NCI-H128 (cell line): Measurements from ENCODE around the gene AMMECR1.
"Not testable (repeated sequence)": the region's sequence is repeated elsewhere in the genome, so short reads cannot be mapped to it uniquely, and the experiment has no call there.

Experiments used
- DNase-seq: peaks from one replicate; lab custom pipeline; 2025; ENCODE audit not compliant: unreplicated experiment; lab: John Stamatoyannopoulos, UW

Gene AMMECR1

DNA sequence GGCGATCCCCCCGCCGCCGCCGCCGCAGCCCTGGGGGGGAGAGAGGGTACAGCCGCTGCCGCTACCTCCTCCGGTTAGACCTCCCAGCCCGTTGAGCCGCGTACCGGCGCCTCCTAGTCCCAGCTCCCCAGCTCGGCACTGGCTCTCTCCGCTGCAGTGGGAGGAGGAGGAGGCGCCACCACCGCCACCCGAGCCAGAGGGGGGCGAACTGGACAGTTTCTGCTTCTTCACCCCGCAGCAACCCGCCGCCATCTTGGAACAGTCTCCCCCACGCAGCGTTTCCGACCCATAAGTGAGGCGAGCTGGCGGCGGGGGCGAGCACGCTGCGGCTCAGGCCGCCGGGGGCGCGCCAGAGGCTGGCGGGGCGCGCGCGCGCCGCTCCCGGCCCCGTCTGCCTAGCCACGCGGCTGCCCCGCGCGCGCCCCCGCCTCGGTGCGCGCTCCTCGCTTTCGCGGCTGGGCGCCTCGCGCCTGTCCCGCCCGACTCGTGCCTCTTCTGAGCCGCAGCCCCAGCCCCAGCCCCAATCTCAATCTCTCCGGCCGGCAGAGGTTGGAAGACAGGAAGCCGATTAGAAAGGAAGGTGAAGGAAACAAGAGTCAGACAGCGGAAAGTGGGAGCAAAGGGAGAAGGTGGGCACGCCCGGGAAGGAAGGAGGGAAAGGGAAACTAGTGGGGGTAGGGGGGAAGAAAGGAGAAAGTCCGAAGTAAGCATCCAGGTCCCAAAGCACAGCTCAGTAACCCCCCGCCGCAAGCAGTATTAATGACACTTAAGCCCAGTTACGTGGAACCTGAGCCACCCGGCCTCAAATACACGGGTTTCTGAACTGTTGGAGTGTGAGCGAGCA is at the start of gene AMMECR1:
Gene AMMECR1, minus strand, starts transcription at position 266 of the 844 bp plus-strand sequence. Its CDS starts 14 bp downstream, at position 252.
- DNase-seq: peak; percentile 48

DNA sequence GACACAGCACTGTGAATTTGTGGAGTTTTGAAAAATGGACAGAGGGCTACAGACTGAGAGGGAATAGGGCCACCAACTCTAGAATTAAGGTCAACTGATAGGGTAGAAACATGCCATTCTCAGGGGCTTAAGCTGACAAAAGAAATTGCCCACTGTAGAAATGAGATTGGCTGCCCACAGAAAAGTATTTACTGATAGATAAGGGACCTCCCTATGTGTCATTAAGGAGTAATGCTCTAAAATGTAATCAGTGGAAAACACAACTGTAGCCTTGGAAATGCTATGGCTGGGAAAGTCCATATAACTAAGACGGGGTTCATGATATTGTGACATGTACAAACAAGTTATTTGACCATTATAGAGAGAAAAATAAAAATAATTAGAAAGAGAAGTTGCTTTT is 45.4 kb upstream of the AMMECR1 start:
- no peak for DNase-seq

DNA sequence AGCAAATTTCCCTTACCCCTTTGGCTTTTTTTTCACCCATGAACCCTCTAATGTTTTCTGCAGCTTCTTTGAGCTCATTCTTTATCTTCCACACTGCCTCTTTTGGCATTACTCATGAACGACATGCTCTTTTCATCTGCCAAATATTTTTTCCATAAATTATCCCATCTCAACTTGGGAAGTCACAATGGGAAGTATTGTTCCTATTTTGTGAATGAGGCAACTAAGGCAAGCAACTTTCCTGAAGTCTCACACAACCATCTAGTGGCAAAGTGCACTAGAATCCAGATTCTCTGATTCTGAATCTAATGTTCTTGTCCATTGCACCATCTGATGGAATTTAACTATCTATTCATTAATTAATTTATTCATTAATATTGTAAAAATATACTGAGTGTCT is 41.4 kb upstream of the AMMECR1 start:
- DNase-seq: no peak

DNA sequence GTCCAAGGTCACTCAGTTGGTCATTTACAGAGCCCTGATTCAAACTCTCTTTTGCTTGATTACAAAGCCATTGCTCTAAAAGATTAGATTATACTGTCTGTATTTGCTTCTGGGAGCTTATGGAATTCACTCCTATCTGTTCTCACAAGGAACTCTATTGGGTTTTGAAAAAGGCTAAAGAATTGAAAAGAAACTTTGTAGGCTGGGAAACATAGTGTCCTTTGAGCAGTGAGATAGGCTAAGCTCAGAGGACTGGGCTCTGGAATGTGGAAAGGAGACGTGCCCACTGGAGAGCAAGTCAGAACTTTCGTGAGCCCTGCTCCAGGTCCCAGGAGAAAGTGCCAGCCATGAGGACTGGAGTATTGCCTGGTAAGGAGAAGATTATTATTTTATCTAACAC is 40.7 kb upstream of the AMMECR1 start, which contains the start of gene RTL9:
Gene RTL9, plus strand, starts transcription at position 301 of the 400 bp plus-strand sequence. CDS start 91,770 bp downstream, outside the sequence.
- no peak for DNase-seq

DNA sequence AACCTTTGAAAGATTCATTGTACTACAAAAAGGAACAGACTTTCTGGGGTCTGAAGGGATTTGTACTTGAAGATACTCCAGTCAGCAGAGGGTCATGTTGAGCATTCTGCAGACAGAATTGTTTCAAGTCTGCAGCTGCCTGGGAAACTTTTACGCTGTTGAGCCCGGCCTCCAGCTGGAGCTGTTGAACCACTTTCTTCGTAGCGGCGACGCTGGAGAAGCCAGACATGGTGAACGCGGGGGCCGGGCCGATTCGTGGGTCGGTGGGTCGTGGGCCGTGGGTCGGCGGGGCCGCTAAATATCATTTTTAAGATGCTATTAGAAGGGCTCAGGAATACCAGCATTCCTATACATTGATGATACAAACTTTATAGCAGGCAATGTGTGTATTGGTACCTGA is 28.8 kb upstream of the AMMECR1 start:
- DNase-seq: no peak

DNA sequence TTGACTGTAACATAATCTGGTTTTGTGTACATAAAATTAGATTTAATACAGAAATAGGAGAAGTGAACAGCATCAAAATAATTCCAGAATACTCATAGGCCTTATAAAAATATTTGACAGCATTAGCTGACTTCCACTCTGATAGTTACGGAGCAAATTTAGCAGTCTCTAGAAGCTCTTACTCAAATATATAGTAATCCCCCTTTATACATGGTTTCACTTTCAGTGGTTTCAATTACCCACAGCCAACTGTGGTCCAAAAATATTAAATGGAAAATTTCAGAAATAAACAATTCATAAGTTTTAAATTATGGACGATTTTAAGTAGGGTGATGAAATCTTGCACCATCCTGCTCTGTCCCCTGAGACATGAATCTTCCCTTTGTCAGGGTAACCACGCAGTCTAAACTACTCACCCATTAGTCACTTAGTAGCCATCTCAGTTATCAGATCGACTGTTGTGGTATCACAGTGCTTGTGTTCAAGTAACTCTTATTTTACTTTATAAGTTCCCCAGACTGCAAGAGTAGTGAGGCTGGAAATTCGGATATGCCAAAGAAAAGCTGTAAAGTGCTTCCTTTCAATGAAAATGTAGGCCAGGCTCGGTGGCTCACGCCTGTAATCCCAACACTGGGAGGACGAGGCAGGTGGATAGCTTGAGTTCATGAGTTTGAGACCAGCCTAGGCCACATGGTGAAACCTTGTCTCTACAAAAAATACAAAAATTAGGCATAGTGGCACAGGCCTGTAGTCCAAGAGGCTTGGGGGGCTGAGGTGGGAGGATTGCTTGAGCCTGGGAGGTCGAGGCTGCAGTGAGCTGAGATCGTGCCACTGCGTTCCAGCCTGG is 23.5 kb upstream of the AMMECR1 start:
- DNase-seq: no peak

DNA sequence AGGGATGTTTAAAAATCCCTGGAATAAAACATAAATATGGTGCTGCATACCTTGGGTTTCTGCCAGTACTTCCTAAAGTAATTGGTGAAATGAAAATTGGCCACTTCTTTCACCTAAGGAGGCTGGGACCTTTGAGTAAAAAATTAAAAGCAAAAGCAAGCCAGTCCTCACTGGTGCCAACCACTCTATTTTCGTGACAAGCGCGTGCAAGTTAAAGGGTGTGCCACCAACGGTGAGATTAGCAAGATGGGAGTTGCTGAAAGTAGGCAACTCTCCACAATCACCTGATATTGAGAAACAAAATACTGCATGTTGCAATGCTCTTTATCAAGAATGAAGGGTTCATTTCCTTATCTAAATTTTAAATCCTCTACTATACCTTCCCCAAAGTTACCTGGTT is 21.1 kb upstream of the AMMECR1 start:
- DNase-seq: no peak

DNA sequence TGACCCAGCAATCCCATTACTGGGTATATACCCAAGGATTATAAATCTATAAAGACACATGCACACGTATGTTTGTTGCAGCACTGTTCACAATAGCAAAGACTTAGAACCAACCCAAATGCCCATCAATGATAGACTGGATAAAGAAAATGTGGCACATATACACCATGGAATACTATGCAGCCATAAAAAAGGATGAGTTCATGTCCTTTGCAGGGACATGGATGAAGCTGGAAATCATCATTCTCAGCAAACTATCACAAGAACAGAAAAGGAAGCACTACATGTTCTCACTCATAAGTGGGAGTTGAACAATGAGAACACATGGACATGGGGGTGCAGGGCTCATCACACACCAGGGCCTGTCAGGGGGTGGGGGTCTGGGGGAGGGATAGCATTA is 15.6 kb upstream of the AMMECR1 start:
- not testable (repeated sequence) for DNase-seq

DNA sequence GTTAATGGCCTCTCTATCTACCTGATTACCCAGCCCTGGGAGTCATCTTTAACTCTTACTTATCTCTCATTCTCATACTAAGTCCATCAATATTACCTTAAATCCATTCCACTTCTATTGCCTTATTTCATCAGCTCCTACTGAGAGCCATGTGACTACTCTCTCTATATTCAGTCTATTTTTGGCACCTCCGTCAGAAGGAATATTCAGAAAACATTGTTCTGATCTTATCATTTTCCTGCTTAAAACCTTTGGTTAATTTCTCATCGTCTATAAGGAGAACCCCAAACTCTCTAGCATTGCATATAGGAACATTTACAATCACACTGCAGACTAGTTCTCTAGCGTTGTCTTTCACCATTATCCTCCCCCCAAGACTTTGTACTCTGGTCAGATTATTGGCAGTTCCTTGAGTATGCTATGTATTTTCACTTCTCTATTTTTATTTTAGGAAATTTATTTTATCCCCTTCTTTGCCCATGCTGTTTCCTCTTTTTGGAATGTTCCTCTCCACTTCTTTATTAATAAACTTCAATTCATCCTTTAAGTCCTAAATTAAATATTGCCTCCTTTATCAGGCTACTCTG is 13.7 kb upstream of the AMMECR1 start:
- DNase-seq: no peak

DNA sequence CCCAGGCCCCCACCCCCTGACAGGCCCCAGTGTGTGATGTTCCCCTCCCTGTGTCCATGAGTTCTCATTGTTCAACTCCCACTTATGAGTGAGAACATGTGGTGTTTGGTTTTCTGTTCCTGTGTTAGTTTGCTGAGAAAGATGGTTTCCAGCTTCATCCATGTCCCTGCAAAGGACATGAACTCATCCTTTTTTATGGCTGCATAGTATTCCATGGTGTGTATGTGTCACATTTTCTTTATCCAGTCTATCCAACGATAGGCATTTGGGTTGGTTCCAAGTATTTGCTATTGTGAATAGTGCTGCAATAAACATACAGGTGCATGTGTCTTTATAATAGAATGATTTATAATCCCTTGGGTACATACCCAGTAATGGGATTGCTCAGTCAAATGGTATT is 10.7 kb upstream of the AMMECR1 start:
- not testable (repeated sequence) for DNase-seq

DNA sequence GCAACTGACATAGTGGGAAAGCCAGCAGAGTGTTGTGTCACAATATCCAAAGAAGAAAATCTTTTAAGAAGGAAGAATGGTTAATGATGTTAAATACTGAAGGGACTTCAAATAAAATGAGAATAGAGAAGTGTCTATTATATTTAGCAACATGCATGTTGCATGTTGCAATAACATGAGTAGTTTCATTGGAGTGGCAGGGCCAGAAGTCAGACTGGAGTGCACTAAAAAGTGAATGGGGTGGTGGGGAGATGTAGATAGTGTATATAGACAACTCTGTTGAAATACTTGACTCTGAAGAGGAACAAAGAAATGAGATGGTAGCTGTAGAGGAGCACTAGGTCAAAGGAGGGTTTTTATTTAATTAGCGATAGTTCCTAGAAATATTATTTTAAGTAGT is 9.5 kb upstream of the AMMECR1 start:
- DNase-seq: no peak

DNA sequence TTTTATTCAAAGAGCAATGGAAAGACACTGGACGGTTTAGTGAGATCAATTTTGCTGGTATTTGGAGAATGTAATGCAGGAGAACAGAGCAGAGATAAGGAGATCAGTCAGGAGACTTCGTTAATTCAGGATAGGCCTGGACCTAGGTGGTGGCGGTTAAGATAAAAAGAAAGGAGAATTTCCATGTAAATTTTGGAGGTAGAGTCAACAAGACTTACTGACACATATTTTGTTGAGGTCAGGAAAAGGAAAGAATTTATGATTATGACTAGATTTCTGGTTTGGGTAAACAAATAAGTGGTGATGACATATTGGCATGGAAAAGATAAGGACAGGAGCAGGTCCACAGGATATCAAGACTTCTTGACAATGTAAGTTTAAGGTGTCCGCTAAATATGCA is 8.8 kb upstream of the AMMECR1 start:
- DNase-seq: no peak

DNA sequence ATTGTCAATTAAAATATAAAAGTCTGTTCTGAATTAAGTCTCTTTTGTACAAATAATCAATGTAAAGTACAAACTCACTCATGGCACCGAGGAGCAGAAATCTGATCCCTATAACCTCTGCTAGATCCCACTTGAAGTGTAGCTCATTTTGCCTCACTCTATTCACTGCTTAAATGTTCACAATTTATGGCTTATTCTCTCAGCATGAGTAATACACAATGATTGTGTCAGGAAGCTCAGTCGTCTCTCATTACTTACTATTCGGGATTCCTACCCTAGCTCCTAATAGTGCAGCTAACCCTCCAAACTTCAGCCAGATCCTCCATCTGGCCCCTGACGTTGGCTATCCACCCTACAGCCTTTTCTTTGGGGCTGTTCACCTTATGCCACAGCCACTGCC is 4.7 kb upstream of the AMMECR1 start:
- DNase-seq: peak; percentile 31

DNA sequence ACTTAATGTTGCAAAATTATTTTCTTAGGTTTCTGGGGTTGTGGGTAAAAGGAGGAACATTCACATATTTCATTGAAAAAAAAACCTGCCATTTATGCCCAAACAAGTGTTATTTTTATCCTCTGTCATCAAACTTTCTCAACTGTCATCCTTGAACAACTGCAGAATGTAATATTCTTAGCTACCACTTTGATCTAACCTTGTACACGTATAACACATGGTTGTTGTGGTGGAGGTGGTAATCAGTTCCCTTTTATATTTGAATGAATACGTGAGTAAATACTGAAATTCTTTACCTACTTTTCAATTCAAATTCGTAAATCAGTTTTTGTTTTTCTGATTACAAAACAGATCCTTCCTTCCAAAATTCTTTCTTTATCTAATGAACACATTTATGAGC is 3.8 kb upstream of the AMMECR1 start:
- no peak for DNase-seq

DNA sequence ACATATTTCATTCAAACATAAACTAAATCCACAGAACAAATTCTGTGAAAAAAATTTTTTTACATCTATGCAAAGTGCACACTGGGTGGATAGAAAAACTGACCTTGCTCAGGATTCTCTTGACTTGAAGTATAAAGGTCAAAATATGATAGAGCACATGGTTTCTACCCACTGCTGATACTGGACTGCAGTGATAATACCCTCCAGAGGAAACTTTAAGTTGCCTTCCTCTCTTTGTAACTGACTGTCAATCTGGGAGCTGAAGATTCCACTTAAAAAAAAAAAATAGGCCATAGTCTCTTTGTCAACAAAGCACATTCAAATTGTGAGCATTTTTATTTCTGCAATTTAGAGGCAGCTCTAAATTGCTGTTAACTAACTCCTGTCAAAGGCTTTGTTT is 3.2 kb upstream of the AMMECR1 start:
- DNase-seq: no peak

DNA sequence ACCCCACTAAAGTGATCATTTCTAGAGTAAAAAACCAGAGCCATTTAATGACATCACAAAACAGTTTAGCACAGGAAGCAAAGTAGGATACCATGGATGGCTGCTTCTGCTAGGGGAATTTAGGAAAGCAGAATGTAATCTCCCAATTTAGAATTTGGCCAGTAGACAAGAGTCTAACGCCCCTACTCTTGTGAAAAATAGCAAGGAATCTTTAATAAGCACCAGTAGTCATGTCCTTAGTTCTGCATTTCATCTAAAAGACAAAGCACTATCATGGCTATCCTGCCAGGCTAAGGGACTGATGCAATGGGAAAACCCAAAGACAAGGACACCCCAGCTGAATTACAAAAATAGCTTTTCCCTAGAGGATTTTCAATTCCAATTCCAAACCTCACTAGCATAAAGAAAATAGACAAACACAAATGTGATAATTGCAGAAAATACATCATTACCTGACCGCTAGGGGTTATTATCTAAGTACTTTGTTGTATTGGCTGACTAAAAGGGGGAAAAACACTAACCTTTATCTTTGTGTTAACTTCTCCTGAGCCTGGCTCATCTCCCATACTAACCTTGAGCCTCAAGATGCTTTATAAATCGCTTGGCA is 2.6 kb upstream of the AMMECR1 start:
- no peak for DNase-seq

DNA sequence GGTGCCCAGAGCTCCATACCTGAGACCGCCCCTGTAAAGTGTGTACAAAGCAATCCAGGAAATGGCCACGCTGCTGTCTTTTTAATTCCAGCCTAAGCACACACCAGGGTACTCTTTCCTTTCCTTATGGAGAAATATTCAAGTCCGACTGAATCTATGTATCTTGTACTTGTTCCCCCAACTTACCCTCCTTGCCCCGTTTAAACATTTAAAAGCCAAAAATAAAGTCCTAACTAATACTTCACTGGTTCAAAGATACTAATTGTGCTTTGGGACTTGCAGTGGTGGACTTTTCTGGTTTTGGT is 731 bp upstream of the AMMECR1 start:
- peak; percentile 6 for DNase-seq

DNA sequence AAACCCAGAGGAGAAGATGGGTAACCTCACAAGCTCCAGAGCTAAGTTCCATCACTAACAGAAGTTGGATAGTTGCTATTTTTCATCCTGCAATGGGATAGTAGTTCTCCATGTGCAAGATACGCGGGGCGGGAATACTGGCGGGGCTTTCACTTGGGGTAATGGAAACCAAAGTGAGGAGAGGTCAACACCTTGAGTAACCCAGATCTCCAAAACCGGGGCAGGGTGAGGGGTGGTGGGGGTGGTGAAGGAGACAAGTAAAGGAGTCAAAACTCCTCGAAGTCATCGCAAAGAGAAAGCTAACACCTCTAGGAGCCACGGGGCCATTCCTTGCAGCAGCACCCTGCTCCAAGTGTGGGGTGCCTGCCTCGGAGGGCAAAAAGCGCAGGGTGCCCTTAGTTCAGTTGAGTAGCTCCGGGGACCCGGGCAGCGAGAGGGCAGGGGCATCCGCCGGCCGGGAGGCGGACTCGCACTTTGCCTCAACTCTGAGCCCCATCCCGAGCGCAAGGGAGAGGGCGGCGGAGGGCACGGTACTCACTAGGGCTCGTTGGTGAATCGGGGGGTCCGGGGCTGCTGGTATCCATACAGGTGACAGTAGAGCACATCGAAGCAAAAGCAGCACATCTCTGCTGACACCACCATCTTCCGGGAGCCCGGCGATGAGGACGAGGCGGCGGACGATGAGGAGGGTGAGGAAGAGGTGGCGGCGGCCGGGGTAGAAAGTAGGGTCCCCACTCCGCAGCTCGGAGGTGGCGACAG is 645 bp downstream of the AMMECR1 start:
- DNase-seq: no peak

DNA sequence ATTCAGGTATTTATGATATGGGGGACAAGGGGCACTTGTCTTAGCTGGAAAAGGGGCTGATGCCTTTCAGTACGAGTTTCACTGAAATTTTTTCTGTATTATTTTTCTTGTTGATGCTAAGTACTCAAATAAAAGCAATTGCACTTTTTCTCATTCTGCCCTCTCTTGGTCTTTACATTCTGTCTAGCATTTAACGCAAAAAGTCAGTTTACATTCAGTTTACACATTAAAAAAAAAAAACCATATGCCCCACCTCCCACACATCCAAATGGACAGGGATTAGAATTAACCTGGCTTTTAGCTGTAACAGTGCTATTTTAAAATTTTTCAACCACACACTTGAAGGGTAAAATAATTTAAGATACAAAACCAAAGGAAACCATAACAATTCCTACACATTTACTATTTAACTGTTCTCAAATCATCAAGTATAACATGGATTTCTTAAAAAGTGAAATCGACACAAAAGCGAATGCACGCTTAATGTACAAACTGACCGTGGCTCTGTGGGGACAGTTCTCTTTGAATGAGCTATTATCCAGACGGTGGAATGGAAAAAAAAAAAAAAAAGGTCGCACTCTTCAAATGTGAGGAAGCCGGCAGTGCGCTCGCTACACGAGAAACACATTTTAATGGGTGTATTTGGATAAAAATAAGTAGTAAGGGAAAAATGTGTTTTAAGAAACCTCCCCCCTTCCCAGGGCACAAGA is 1.4 kb downstream of the AMMECR1 start:
- no peak for DNase-seq

DNA sequence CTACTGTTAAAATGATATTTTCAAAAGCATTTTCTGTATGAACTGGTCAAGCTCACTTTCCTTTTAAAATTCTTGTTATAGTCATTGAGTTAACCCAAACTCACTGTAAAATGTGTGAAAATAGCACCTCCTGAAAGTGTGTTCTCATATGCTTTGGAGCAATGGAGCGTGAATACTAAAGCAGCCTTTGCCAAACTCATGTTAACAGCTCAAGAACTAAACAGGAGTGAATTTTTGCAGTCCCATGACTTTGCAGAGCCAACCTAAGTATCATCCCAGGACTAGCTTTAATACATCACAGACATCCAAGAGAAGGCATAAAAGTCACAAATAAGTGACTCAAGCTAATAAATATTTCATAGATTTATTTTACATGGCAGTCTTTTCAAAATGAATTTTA is 2.3 kb downstream of the AMMECR1 start:
- DNase-seq: no peak
